Colonic mucosa (tissue), 4 donors: ENCODE data around the gene SPATA3. TPM values are rescaled to one million over a fixed set of nuclear protein-coding genes. Genes with fewer than 3 reads are reported as not detected.

Experiments used
- DNase-seq: peaks from one replicate; pipeline ENCODE4 v3.0.0-alpha.2; 2020
- H3K27ac ChIP-seq: fragments of 200-600 bp; one replicate; pipeline ENCODE4 v1.8.0; 2021
- H3K27me3 ChIP-seq: fragments of 200-600 bp; one replicate; pipeline ENCODE4 v1.8.0; 2021
- H3K36me3 ChIP-seq: fragments of 200-600 bp; one replicate; pipeline ENCODE4 v1.8.0; 2021
- H3K4me1 ChIP-seq: fragments of 200-600 bp; one replicate; pipeline ENCODE4 v1.8.0; 2021; ENCODE audit warnings: mild to moderate bottlenecking
- H3K4me3 ChIP-seq: fragments of 200-600 bp; one replicate; pipeline ENCODE4 v1.8.0; 2021
- H3K9ac ChIP-seq, 2 donors: one replicate each; pipeline ENCODE4 v1.7.0; 2013; ENCODE audit warnings: control low read depth in 2 of 2, low read depth in 2 of 2, low read length in 2 of 2
- H3K9me3 ChIP-seq: fragments of 200-600 bp; one replicate; pipeline ENCODE4 v1.8.0; 2021
- CTCF ChIP-seq: fragments of 200-600 bp; IDR thresholded peaks from one replicate; pipeline ENCODE4 v1.8.0; 2022; ENCODE audit warnings: antibody characterized with exemption, mild to moderate bottlenecking
- intact Hi-C: fragments of 100-400 bp; cut with DNase I; formaldehyde crosslinking; loops from one replicate; pipeline ENCODE4 v1.14.1; 2022
- total RNA-seq, 2 donors: library from RNA; stranded (reverse); fragmentation: NEBNext Ultra II Directional in 1 of 2; extraction: Animal tissue kit (Norgen Biotek cat#: 25700) in 1 of 2; gene quantifications; one replicate each; pipeline ENCODE4 v1.2.1, GENCODE V29; 2021
- donor health status: healthy.
- donor health status: DM: no; HTN: no; CAD: no.
- donor health status: DM: no; HTN: no; CAD: no.

Gene SPATA3
- total RNA-seq, 2 donors from 2014 or later, result not detected

DNA sequence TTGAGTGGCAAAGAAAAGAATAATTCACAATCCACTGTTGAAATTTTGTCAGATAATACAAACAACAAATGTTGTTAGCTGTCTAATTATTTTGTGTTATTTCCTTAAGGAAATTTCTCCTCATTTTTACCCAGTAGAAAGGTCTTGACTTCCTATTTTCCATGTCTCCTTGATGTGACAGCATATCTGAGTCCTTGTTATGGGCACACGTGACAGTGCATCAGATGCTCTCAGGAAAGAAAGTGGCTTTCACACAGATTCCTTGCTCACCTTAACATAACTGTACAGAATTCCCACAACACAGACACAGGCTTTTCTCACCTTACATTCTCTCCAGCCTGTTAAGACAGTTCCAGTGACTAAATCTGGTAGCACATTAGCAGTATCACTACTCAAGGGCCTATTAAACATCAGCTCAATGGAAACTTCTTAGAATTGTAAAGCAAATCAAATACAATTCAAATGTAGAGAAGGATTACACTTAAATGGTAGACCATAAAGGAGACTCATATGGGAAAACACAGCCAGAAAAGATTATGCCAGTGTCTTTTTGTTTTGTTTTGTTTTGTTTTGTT, 40.7 kb upstream of the SPATA3 start:
- intact Hi-C loops, result no loop called here
- Histone ChIP-seq H3K9ac (no peak overlapping the region), H3K4me3 (no peak overlapping the region), H3K27ac (no peak overlapping the region), H3K4me1 (no peaks in the 10 kb centered on the region), H3K36me3 (no peaks in the 10 kb centered on the region), H3K27me3 (no peaks in the 10 kb centered on the region), H3K9me3 (no peaks in the 10 kb centered on the region)
- no peak for DNase-seq
- TF ChIP-seq CTCF, result no peak

DNA sequence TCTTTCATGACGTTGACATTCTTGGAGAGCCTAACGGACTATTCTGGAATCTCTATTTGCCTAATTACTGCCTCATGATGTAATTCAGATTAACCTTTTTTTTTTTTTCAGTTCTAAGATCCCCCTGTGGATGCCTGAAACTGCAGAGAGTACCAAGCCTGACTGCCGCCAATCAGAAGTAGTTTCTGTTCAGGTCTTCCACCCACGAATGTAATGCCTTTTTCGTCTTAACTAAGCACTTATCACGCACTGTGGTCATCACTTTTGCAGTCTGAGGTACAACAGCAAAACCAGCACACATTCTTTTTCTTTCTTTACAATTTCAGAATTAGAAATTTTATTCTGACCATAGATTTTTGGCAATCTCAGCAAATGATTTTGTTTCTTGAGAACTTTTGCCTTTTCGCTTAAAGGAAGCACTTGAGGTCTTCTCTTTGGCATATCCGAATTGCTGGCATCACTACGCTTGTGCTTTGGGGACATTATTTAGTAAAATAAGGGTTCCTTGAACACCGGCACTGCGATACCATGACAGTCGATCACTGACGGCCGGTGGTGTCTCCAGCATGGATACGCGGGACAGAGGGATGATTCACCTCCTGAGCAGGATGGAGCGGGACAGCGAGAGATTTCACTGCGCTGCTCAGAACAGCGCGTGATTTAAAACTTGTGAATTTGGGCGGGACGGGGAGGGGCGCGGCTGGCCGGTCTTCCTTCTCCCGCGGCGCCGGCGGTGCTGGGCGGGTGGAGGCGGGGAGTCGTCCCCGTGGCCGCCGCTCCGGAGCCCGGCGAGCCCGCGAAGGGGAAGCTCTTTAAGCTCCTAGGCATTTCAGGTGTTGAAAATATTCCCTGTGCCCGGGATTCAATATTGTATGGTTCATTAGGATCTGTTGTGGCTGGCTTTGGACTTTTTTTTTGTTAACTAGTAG, 38.8 kb upstream of the SPATA3 start:
- no peak overlapping the region for H3K27ac ChIP-seq
- no peaks in the 10 kb centered on the region for H3K9me3 ChIP-seq
- peak overlapping the region; percentile 15 for H3K4me3 ChIP-seq
- H3K9ac ChIP-seq, result no peak overlapping the region
- peak; percentile 78 for DNase-seq
- H3K36me3 ChIP-seq, result no peaks in the 10 kb centered on the region
- intact Hi-C loops, result no loop called here
- no peaks in the 10 kb centered on the region for H3K4me1 ChIP-seq
- no peak for TF ChIP-seq CTCF
- H3K27me3 ChIP-seq, result no peaks in the 10 kb centered on the region

DNA sequence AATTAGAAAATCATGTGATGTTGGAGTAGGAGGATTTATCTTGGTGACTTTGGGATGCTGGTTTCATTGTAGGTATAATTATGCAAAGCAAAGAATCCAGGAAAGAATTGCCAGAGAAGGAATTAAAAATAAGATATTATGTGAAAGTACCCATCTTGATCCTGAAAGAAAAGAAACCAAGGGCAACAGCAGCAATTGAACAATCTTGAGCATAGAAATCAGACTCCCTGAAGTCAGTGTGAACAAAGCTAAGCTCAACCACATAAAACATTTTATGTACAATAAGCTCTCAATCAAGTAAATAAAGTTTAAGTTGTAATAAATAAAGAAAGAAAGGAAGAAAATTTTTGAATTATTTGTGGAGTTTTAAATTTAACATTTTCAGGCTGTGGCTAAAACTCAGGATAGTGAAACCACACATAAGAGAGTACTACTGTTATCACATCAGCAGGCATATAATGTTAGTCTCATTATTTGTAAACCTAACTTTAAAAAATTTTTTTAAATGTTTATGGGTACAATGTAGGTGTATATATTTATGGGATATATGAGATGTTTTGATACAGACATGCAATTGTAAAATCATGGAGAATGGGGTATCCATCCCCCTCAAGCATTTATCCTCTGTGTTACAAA, 38.0 kb upstream of the SPATA3 start:
- Histone ChIP-seq H3K36me3 (no peaks in the 10 kb centered on the region), H3K27ac (no peak overlapping the region), H3K27me3 (no peaks in the 10 kb centered on the region), H3K4me3 (peak overlapping the region; percentile 15), H3K9me3 (no peaks in the 10 kb centered on the region), H3K4me1 (no peaks in the 10 kb centered on the region), H3K9ac (no peak overlapping the region)
- intact Hi-C loops, result no loop called here
- no peak for DNase-seq
- no peak for TF ChIP-seq CTCF

DNA sequence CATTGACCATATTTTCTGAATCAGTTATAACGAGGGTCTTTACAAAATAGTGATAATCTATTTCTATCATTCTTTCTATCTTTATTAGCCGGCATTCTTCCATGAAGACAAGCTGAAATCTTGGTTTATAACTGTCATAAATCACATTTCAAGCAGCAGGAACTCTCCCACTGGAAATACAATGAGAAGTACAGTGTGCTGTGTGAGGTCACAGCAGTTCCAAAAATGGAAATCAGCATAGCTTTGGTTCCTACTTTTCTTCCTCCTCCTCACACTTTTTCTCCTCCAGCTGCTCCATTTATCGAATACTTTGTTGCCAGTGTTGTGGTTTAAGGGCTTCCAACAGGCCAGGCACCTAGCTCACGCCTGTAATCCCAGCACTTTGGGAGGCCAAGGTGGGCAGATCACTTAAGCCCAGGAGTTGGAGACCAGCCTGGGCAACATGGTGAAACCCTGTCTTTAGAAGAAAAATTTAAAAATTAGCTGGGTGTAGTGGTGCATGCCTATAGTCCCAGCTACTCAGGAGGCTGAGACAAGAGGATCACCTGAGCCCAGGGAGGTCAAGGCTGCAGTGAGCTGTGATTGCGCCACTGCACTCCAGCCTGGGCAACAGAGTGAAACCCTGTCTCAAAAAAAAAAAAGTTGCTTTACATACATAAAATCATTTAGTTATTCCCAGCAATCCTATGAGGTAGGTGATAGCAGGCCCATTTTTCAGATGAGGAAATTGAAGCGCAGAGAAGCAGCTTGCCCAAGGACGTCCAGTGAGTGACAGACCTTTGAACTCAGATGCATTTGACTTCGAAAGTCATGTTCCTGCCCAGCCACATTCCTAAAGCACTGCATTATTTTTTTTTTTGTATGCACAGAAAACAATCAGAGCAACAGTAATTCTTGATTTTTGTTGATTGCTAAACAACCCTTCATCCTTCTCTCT, 36.8 kb upstream of the SPATA3 start:
- H3K9ac ChIP-seq, result no peak overlapping the region
- TF ChIP-seq CTCF, result no peak
- H3K4me3 ChIP-seq, result no peak overlapping the region
- H3K4me1 ChIP-seq, result no peaks in the 10 kb centered on the region
- no peak overlapping the region for H3K27ac ChIP-seq
- H3K36me3 ChIP-seq, result no peaks in the 10 kb centered on the region
- H3K9me3 ChIP-seq, result no peaks in the 10 kb centered on the region
- intact Hi-C loops, result no loop called here
- peak; percentile 45 for DNase-seq
- H3K27me3 ChIP-seq, result no peaks in the 10 kb centered on the region

GRCh38 chr2:230960026-230960425, 35.9 kb upstream of the SPATA3 start:
- intact Hi-C loops, result no loop called here
- peak; percentile 47 for DNase-seq
- no peak for TF ChIP-seq CTCF
- Histone ChIP-seq H3K27ac (no peak overlapping the region), H3K27me3 (no peaks in the 10 kb centered on the region), H3K4me1 (no peaks in the 10 kb centered on the region), H3K9me3 (no peaks in the 10 kb centered on the region), H3K36me3 (no peaks in the 10 kb centered on the region), H3K4me3 (no peak overlapping the region), H3K9ac (no peak overlapping the region)
